GM21360 (cell line): Measurements from ENCODE around the gene EPHB1.

Experiments used
- ATAC-seq: cut with Tn5 transposase; IDR thresholded peaks from one replicate; pipeline ENCODE4 v1.9.1; 2021; ENCODE audit warnings: mild to moderate bottlenecking, moderate library complexity; ENCODE audit not compliant: unreplicated experiment

EPHB1 gene

GRCh38 chr3:134840459-134840858, 45.4 kb downstream of the EPHB1 start:
- no peak for ATAC-seq

DNA sequence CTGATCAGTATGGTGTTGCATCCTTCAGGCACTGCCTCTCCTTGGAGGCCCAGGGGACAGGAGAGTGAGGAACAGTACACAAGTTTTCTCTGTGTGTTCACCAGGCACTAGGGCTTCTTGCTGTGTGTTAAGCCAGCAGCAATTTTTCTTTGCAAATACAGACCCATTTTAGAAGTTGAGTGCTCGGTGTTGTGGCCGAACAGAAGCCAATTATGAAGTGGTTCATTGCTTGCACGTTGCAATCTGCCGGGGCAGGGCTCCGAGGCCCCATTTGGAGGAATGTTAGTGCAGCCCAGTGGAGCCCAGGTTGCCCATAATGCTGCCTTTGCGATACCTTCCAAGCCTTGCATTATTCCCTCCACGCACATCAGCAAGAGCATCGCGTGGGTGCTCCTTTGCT, 51.0 kb downstream of the EPHB1 start:
- no peak for ATAC-seq

- no peak for ATAC-seq
These were observed 51.9 kb downstream of the EPHB1 start for GRCh38 chr3:134846911-134847317.

GRCh38 chr3:134847349-134847748, 52.3 kb downstream of the EPHB1 start:
- ATAC-seq: no peak

DNA sequence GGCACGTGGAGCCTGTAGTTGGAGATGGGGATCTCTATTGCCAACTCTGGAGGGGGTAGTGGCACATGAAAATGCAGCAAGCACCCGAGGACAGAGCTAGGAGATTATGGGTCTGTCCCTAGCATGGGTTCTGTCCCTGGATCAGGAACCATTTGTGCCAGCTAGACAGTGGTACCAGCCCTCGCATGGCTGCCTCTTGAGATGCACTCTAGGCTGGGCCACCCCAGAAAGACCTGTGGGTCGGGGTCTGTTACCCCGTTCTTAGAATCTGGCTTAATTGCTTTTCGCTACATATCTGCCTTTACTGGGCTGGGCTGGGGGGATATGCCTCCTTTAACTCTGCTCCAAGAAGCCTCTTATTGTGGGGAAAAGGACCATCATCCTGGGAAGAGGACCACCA, 54.5 kb downstream of the EPHB1 start:
- ATAC-seq: no peak

GRCh38 chr3:134850761-134851160, 55.7 kb downstream of the EPHB1 start:
- no peak for ATAC-seq

GRCh38 chr3:134852132-134852531, 57.1 kb downstream of the EPHB1 start:
- ATAC-seq: no peak

- peak; percentile 96 for ATAC-seq
These were observed 57.9 kb downstream of the EPHB1 start for GRCh38 chr3:134852893-134853351.

DNA sequence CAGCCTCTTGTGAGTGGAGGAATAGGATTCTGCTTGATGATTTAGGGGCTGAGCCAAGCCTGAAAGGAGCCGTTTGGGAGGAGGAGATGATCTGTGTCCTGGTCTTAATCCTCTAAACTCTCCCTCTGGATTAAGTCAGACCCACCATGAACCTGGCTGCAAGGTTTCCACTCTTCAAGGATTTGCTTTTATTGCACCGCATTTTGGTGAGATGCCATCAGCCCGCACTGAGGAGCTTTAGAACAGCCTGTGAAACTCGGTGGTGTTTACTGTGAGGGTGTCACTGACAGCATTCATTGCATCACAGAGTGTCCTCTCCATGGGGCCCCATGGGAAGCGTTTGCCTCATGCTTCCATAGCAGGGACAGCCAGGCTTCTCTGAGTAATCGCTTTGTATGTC, 59.2 kb downstream of the EPHB1 start:
- no peak for ATAC-seq

DNA sequence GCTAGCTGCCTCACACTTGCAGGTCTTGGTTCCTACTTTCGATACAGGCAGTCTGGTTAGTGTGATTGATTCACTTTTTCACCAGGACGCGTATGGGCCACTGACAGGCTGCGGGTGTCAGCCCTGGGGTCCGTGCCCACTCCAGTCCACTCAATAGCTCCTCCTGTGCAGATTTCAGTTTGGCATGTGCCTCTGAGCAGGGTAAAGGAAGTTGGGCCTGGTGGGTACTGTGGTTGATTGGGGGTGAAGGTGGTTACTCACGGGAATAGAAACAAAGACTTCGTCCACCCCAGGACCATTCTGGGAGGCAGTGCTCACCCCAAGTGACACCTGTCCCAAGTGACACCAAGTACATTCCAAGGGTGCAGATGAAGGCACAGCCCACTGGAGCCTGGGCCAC, 62.3 kb downstream of the EPHB1 start:
- ATAC-seq: no peak

DNA sequence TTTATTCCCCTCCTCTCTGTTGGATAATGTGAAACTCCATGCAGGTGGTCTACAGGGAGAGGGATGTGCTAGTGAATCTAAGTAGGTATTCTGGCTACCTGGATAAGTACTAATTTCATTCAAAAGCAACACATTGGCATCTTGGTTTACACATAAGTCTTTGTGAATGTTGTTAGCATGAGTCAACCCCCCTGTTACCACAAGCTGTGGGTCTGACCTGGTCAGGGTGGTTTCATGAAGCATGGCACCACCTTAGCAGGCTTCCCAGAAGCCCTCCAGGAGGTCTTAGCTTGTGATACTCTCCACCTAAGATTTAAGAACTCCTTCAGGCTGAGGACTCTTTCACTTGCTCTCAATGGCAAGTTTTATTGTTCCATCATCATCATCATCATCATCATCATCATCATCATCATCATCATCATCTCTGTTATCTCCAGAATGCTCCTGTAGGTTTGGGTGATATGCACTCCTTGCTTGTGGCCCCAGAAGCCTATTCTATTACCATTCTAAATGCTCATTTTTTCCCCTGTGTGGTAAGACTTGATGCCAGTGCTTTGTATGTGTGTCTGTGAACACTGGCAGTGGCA, 62.8 kb downstream of the EPHB1 start:
- ATAC-seq: no peak

- ATAC-seq: no peak
These were observed 63.5 kb downstream of the EPHB1 start for GRCh38 chr3:134858441-134859035.

DNA sequence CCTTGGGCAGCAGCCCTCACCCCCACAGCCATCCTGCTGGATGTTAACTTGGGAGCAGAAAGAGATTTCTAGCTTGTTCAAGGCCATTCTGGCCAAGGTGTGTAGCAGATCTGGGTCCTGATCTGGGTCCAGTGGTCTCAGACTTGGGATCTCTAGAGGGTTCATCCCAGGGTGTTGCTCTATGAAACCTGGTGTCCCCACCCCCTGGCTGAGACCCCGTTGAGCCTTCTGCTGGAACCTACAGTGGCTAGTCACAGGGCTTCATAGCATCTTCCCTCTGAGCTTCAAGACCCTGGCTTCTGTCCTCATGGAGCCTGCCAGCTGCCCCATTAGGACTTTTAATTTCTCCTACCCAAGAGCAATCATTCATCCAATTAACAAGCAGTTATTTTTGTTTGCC, 64.3 kb downstream of the EPHB1 start:
- ATAC-seq: no peak

GRCh38 chr3:134860141-134860540, 65.1 kb downstream of the EPHB1 start:
- no peak for ATAC-seq

DNA sequence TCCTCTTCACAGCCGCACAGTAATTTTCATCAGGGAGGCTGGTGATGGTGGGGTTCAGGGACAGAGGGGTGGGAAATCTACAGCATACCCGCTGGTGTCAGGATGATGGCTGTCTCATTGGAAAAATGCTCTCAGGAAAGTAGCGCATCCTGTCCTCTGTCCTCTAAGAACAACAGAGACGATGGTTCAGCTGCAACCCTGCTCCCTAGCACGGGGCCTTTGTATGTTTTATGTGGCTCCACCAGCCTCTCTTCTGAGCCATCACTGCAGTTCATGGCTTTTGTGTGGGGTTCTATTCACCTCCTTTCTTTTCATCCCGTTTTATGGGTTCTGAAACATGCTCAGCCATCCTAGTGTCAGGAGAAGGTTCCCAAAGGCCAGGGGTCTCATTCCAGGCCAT, 68.9 kb downstream of the EPHB1 start:
- ATAC-seq: no peak

GRCh38 chr3:134864636-134865035, 69.6 kb downstream of the EPHB1 start:
- no peak for ATAC-seq

GRCh38 chr3:134867277-134867676, 72.2 kb downstream of the EPHB1 start:
- ATAC-seq: no peak

- ATAC-seq: no peak
These were observed 74.2 kb downstream of the EPHB1 start for GRCh38 chr3:134869153-134869726.

DNA sequence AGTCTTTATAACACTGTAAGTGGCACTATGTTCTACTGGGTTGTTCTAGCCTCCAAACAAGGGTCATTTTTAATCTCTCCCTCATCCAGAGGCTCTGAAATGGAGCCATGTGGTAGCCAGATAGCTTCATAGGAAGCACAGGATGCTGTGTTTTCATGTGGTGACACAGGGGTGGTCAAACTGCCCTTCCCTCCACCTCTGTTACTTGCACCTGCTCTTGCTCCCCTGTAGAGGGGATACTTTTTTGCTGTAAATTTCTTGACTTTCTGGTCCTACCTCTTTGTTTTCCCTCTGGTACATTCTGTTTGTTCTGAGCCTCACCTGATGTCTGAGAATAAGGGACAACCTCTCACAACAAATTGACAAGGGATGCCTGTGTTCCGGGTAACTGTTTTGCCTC, 76.8 kb downstream of the EPHB1 start:
- no peak for ATAC-seq

GRCh38 chr3:134872440-134873388, 77.7 kb downstream of the EPHB1 start:
- no peak for ATAC-seq

- ATAC-seq: no peak
These were observed 78.7 kb downstream of the EPHB1 start for GRCh38 chr3:134873789-134874188.
